HG03558 (cell line): ENCODE data around the gene ARHGAP24.

Source experiments
- ATAC-seq: cut with Tn5 transposase; IDR thresholded peaks from one replicate; pipeline ENCODE4 v1.9.1; 2021; ENCODE audit warnings: moderate number of reproducible peaks; ENCODE audit not compliant: unreplicated experiment; ENCODE audit errors: extremely low read depth

Gene ARHGAP24

DNA sequence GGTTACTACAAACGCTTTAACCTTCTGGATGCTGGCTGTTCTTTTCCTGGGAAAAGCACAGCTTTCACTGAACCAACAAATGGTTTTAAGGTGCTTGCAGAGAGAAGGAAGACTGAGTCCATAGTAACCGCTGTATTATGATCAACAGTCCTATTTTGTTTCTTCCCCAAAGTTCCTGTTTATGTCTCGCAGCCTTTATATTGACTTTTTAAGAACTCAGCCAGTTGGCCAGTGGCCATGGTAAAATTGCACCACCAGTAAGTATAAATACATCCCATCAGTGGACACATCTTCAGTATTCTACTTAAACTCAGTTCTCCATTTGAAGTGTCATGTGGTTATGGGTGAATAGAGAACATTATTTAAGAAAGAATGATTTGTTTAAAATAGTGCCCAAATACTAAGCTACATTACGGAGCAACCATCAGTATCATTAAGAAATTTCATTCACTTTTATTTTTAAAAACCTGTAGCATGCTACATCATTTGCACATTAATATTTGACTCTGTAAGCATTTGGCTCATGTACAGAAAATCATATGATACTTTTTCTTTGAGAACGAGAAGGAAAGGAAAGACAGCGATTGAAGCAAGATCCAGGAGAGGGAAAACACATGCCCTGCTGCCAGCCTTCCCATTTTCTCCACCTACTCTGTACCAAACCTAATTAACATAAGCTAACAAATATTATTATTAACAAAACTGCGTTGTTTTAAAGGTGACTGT, 287.0 kb downstream of the ARHGAP24 start:
- ATAC-seq = no peak

DNA sequence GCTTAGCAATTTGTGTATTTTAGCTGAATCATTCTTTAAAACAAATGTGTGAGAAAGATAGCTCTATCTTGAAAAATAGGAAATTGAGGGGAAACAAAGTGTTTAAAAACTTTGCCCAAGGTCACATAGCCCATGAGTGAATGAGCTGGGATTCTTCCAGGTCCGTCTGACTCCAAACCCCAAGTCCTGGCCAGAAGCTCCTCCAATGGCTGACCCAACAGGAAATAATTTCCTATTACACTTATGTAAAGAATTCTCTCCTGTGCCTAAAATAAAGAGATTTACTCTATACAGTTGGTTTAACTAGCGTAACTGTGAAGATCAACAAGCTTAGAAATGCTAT, 287.6 kb downstream of the ARHGAP24 start:
- no peak for ATAC-seq

DNA sequence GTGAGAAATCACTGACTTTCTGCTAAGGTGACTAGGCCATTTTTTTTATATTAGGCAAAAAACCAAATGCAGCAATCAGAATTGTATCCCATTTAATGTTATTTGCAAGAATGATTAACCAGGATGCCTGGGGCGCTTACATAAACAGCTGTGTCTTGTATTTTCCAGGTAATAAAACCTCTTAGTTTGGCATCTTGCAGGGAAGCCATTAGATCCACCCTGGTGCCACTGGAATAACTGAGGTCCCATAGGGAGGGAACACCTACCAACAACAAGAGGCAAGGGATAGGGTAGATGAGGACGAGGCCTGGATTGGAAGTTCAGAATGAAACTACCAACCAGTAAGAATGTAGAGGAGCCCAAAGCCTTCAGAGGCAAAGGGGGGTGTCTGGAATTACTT, 288.3 kb downstream of the ARHGAP24 start:
- ATAC-seq = no peak

DNA sequence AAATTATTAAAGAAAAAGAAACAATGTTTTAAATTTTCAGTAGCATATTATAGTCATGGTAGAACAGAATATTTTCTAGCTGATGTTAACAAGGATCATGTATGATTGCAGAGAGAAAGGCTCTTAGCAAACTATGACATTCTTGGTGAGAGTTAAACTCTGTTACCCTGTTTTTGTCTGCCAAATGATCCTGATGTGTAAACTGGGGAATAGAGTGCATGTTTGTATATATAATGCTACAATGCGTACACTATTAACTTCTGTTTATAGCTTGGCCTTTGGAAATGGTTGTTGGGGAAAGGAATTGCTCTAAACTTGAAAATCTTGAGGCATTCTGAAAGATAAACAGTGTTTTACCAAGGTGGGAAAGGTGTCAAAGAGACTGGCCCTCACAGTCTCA, 292.7 kb downstream of the ARHGAP24 start:
- no peak for ATAC-seq

- no peak for ATAC-seq
Observed at GRCh38 chr4:85769009-85769408, 294.1 kb downstream of the ARHGAP24 start.

- no peak for ATAC-seq
Observed at GRCh38 chr4:85772470-85772869, 297.5 kb downstream of the ARHGAP24 start.

DNA sequence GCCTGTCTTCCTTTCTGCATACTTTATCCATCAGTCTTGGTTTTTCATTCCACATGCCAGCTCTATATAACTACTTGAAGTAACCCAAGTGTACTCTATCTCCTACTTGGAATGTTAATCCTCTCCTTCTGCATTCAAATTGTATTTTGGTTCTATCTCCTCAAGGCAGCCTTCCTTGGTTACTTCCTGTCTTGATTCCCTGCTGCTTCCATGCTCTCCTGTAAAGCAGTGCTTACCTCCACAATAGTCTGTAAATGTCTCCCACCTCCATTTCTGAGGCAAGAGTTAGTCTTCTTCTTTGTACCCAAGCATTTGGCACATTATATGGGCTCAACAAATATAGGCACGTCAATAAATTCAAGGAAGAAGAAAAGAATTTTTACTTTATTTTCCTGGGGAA, 298.4 kb downstream of the ARHGAP24 start:
- ATAC-seq = no peak

GRCh38 chr4:85774000-85774399, 299.1 kb downstream of the ARHGAP24 start:
- no peak for ATAC-seq

DNA sequence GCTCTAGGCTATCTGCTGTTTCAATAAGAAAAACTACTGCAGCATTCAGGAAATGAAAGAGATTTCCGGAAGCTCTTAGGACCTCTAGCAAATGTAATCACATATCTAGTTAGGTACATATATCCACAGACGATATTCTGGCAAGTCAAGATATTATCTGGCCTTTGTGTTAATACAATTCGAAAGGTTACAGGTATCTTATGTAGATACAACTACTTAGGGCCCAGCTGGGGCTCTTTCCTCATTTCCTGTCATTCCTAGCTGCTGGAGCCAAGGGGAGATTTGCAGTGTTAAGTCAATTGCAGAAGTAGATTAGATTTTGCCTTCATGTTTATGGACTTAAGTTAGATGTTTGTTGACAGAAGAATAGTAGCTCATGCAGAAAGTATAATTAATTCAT, 299.5 kb downstream of the ARHGAP24 start:
- ATAC-seq = no peak

DNA sequence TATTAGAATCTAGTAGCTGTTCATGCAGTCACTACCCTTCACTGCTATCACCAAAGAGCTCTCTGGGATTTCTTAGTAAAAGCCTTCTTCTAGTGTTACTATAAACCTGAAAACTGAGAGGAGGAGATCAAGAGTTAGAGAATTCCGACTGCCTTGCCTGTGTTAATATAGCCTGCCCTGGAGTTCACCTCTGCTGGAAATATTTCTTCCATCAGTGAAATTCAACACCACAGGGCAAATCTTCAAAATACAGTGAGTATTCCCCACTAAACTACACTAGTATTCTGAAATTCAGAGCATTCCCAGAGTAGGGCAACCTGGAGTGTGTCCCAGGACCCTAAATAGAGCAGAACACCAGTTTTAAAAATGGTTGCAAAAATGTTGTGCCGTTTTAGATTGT, 301.1 kb downstream of the ARHGAP24 start:
- ATAC-seq = no peak

DNA sequence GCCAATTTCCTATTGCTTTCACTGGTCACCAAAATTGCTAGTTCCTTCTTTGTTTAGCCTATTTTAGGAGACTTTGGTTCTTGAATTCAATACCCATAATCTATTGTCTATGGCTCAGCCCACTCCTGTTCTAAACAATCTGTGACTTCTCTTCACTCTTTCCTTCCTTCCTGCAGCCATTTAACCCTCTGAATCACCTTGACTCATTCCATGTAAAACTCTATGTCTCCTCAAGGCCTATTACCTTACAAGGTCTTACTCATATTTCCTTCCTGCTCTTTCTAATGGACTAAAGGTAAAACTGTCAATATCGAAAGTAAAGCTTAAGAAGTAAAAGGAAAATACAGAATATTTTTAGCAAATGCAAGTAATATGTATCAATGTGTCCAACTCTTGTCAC, 301.6 kb downstream of the ARHGAP24 start:
- no peak for ATAC-seq

DNA sequence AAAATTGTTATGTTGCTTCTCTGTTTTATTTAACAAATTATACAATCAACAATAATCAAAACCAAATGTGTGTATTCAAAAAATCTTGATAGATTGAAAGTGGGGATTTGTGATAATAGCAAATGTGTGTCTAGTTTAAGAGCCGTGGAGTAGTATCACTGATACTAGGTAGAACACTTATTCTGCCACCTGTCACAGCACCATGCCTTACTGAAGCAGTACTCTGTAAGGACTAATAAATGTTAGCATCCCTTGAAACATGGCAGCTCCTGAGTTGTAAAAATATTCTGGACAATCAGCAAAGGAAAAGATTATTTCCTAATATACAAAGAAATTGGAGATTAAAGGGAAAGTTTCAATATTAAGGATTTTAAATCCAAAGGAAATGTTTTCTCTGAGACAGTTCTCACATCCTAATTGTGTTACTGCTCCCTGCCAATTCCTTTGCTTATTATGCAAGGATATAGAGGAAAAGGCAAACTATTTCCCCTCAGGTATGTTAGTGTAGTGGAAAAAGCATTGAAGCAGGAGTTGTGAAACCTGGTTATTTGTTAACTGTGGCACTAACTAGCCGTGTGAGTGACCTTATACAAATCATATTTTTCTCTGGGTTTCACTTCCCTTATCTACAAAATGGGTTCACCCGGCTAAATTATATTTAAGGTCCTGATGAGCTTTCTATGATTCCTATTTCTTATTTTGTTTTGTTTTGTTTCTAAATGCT, 303.1 kb downstream of the ARHGAP24 start:
- ATAC-seq = peak; percentile 54

DNA sequence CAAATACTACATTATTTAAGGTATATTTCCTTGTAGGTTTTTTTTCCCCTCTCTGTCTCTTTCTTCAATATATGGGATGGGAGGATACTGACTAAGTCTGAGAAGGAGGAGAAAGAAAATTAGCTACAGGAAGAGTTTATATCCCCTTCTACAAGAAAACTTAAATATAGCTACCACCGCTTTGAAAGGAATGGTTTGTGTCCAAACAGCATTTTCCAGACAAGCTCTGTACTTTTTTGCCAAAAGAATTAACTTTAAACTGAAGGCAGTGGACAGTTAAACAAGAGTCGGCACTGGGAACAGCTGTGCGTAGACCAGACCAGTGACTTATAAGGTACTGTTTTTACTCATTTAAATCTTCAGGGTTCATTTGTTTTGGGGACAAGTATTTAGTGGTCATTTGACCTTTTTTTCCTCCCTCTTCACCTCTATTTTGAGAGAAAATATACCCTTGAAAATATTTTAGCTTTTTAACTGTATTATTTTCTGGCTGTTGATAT, 303.7 kb downstream of the ARHGAP24 start:
- peak; percentile 57 for ATAC-seq

- ATAC-seq = no peak
Observed at GRCh38 chr4:85779165-85779564, 304.2 kb downstream of the ARHGAP24 start.

GRCh38 chr4:85780664-85781063, 305.7 kb downstream of the ARHGAP24 start:
- ATAC-seq = peak; percentile 25

- no peak for ATAC-seq
Observed at GRCh38 chr4:85783483-85783882, 308.5 kb downstream of the ARHGAP24 start.

DNA sequence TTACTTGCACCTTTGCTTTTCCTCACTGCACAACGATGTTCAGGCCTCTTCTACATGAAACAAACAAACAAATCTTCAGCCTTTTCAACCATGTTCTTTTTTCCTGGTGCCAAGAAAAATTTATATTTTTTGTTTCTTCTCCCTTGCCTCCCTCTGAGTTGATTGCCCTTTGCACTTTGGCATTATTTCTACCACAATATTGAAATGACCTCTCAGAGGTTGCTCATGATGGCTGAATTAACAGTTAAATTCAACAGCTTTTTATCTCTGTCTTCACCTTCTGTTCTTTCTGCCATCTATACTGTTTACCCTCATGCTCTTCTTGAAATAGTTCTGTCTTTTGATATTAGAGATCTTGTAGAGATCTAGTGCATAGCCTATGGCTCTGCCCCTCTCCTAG, 308.9 kb downstream of the ARHGAP24 start:
- no peak for ATAC-seq

DNA sequence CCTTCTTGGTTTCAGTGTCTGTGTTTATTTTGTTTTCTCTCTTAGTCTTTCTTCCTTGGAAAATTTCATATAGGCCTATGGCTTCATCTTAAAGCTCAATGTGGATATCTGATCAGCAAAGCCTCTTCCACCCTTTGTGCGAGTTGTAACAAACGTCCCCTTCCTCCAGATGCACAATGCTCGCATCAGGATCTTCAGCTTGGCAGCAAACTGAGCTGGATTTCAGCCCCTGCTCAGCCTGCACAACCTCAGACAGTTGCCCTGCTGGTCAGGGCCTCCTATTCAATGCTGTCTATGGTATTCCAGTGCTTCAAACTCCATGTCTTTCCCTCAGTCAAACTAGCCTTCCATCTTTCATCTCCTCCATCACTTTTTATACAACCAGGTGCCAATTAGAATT, 309.4 kb downstream of the ARHGAP24 start:
- ATAC-seq = no peak

GRCh38 chr4:85784947-85785346, 310.0 kb downstream of the ARHGAP24 start:
- no peak for ATAC-seq

DNA sequence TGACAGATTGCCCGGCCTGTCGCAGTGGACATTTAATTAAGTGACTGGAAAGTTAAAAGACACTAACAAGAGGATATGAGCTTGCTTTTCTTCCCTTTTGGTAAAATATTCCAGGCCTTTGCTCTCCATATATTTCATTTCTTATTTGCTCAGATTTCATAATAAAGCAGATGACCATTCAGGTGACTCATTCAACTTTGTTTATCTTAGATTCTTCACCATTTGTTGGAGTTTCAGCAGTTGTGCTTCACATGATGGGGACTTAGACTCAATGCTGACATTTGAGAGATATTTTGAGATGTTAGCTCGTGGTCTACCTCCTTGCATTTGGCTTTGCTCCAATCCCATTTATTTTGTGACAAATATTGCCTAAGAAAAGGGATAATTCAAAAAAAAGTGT, 312.2 kb downstream of the ARHGAP24 start:
- no peak for ATAC-seq

GRCh38 chr4:85788604-85789003, 313.7 kb downstream of the ARHGAP24 start:
- ATAC-seq = no peak

- ATAC-seq = no peak
Observed at GRCh38 chr4:85789241-85789640, 314.3 kb downstream of the ARHGAP24 start.
